Calu3 (cell line): ENCODE results near the gene TBPL1. TPM values are rescaled to one million over a fixed set of nuclear protein-coding genes. Genes with fewer than 3 reads are reported as not detected.

Source experiments
- BruUV-seq: library from RNA; stranded (reverse); fragments of 400-500 nt; replicated peaks from 2 replicates; lab custom pipeline; 2021; lab: Mats Ljungman, UMichigan
- CTCF ChIA-PET: fragments of 300-600 bp; sonication (Branson Sonifier 250); formaldehyde crosslinking; loops from one replicate; lab custom pipeline; 2022; ENCODE audit warnings: antibody characterized with exemption; lab: Charles Lee
- DNase-seq: peaks from one replicate; pipeline ENCODE4 v3.0.0; 2022
- H3K27ac Mint-ChIP-seq: one replicate; pipeline ENCODE4 v1.8.0; 2022; ENCODE audit warnings: mixed read lengths; ENCODE audit not compliant: unreplicated experiment
- H3K27me3 Mint-ChIP-seq: one replicate; pipeline ENCODE4 v1.8.0; 2022; ENCODE audit warnings: mixed read lengths; ENCODE audit not compliant: unreplicated experiment
- H3K36me3 Mint-ChIP-seq: one replicate; pipeline ENCODE4 v1.8.0; 2022; ENCODE audit warnings: mild to moderate bottlenecking, moderate library complexity, mixed read lengths; ENCODE audit not compliant: insufficient read depth, unreplicated experiment
- H3K4me1 Mint-ChIP-seq: one replicate; pipeline ENCODE4 v1.8.0; 2022; ENCODE audit warnings: mild to moderate bottlenecking, low read depth, mixed read lengths; ENCODE audit not compliant: unreplicated experiment
- H3K4me3 Mint-ChIP-seq: one replicate; pipeline ENCODE4 v1.8.0; 2022; ENCODE audit warnings: mild to moderate bottlenecking, low read depth, moderate library complexity, mixed read lengths; ENCODE audit not compliant: unreplicated experiment
- H3K9me3 Mint-ChIP-seq: one replicate; pipeline ENCODE4 v1.8.0; 2022; ENCODE audit warnings: low read depth, mixed read lengths; ENCODE audit not compliant: unreplicated experiment
- intact Hi-C: fragments of 100-400 bp; cut with micrococcal nuclease; formaldehyde crosslinking; loops from one replicate; pipeline ENCODE4 v1.10.0; 2022; ENCODE audit not compliant: unreplicated experiment
- total RNA-seq: library from RNA; stranded (reverse); gene quantifications from 2 replicates; pipeline ENCODE4 v1.2.3, GENCODE V29; 2022
- TF ChIP-seq, protein P1 (sequence below): fragments of 200-600 bp; IDR thresholded peaks from one replicate; pipeline ENCODE4 v1.8.0; 2022; ENCODE audit warnings: antibody characterized with exemption; ENCODE audit not compliant: unreplicated experiment

The TBPL1 gene
- total RNA-seq, 1 experiment from 2014 or later, result 31.5 TPM

DNA sequence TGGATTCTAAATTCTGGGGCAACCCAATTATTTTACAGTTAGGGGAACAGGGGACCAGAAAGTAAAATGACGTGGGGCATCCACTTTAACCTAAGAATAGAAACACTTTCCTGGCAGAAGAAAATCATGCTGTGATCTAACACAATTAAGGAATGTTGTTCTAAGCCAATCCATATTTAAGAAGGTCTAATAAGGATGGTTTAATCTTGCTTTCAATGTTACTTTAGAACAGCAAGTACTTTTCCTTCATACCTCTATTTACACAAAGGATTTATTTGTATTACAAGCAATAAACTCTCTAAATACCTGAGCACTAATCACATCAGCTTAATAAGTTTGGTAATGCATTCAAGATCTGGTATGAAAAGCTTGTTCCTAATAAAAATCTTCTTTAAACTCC lies 67.0 kb downstream of the TBPL1 start:
- Mint-ChIP-seq H3K27me3 (no peaks in the 10 kb centered on the region), H3K36me3 (no peaks in the 10 kb centered on the region), H3K9me3 (no peaks in the 10 kb centered on the region), H3K4me1 (peaks cover 60% of the 10 kb centered on the region), H3K4me3 (no peak overlapping the region), H3K27ac (no peak overlapping the region)
- intact Hi-C loops, result no loop called here
- TF ChIP-seq, protein P1, sequence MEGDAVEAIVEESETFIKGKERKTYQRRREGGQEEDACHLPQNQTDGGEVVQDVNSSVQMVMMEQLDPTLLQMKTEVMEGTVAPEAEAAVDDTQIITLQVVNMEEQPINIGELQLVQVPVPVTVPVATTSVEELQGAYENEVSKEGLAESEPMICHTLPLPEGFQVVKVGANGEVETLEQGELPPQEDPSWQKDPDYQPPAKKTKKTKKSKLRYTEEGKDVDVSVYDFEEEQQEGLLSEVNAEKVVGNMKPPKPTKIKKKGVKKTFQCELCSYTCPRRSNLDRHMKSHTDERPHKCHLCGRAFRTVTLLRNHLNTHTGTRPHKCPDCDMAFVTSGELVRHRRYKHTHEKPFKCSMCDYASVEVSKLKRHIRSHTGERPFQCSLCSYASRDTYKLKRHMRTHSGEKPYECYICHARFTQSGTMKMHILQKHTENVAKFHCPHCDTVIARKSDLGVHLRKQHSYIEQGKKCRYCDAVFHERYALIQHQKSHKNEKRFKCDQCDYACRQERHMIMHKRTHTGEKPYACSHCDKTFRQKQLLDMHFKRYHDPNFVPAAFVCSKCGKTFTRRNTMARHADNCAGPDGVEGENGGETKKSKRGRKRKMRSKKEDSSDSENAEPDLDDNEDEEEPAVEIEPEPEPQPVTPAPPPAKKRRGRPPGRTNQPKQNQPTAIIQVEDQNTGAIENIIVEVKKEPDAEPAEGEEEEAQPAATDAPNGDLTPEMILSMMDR, result no peak
- DNase-seq, result no peak
- CTCF ChIA-PET, result no interaction called here
- BruUV-seq, result no TSS peak

DNA sequence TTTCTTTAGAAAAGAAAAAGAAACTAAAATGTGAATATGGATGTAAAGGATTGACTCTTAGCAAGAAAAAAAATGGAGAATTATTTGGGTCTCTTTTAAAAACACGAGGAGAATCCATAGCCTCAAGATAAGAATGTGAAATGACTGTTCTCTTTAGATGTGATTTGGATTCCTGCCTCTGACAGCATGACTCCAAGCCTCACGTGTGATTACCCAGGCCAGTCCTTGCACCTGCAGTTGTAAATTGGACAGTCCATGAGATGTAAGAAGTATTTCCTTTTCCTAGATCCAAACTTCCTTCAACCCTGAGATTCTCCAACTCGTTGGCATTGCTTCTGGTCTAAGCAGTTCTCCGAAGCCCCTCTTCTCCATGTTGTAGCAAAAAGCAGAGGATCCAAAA lies 67.5 kb downstream of the TBPL1 start:
- no TSS peak for BruUV-seq
- intact Hi-C loops, result no loop called here
- Mint-ChIP-seq H3K36me3 (no peaks in the 10 kb centered on the region), H3K27ac (no peak overlapping the region), H3K4me3 (no peak overlapping the region), H3K4me1 (peaks cover 60% of the 10 kb centered on the region), H3K9me3 (no peaks in the 10 kb centered on the region), H3K27me3 (no peaks in the 10 kb centered on the region)
- TF ChIP-seq, protein P1, result no peak
- no peak for DNase-seq
- CTCF ChIA-PET, result no interaction called here

DNA sequence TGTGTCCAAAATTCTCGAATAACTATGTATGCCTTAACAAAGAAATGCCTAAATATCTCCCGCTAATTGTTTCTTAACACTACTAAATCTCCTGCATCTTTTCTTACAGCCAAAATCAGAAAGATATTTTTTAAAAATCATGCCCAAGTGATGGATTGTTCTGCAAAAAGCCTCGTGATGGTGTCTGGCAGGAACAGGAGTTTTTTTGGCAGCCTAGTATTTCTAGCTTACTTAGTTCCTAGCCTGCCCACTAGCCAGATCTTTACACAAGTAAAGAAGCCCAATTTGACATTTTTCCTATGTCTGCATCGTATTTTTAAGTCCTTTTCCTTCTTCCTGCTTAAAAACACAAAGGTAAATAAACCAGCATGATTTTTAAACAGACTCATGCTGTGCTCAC lies 67.9 kb downstream of the TBPL1 start:
- no peaks in the 10 kb centered on the region for H3K9me3 Mint-ChIP-seq
- CTCF ChIA-PET, result interaction anchor here (1.1 kb wide), 1 partner anchor 14 kb away, joined by 3 read pairs; no protein-coding TSS in a partner anchor
- no peaks in the 10 kb centered on the region for H3K27me3 Mint-ChIP-seq
- no peak overlapping the region for H3K27ac Mint-ChIP-seq
- no peaks in the 10 kb centered on the region for H3K36me3 Mint-ChIP-seq
- no TSS peak for BruUV-seq
- no peak overlapping the region for H3K4me3 Mint-ChIP-seq
- no peak for DNase-seq
- intact Hi-C loops, result no loop called here
- TF ChIP-seq, protein P1, result no peak
- peaks cover 57% of the 10 kb centered on the region for H3K4me1 Mint-ChIP-seq

DNA sequence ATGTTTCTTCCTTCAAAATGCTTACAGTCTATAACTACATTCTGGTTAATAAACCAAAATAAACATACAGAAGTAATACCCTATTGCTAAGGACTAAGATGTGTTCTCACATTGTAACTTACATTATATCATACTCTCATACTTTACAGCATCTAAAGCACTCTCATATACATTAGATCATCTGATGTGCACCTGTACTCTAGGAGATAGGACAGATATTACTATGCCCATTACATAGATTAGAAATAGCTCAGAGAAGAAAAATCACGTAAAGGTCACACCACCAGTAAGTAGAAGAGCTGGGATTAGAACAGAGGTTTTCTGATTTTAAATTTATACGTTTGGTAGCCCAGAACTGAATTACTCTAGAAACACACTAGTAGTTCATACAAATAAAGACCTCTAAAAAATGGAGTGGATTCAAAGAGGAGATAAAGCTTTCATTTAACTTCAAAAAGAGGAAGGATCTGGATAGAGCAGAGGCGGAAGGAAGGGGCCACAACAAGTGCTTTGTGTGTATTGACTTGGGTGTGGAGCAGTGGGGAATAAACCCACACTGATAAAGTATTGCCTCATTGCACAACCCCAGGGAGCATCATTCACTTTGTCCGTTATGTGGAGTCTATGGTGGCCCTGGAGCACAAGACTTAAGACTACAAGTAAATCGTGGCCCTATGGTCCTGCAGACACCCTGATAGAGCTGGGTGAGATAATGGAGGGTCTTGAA lies 68.5 kb downstream of the TBPL1 start:
- no TSS peak for BruUV-seq
- TF ChIP-seq, protein P1, result no peak
- Mint-ChIP-seq H3K36me3 (no peaks in the 10 kb centered on the region), H3K27ac (no peak overlapping the region), H3K4me3 (no peak overlapping the region), H3K4me1 (peaks cover 54% of the 10 kb centered on the region), H3K9me3 (no peaks in the 10 kb centered on the region), H3K27me3 (no peaks in the 10 kb centered on the region)
- DNase-seq, result no peak
- CTCF ChIA-PET, result interaction anchor here (1.1 kb wide), 1 partner anchor 15 kb away, joined by 3 read pairs; no protein-coding TSS in a partner anchor
- intact Hi-C loops, result no loop called here
